C4-2B (cell line): ENCODE results near the gene RNF20.

Source experiments
- ZFX ChIP-seq: fragments of 450-650 bp; IDR thresholded peaks from 2 replicates; pipeline ENCODE4 v1.6.1; 2017
- TF ChIP-seq, protein P1 (sequence below): fragments of 450-650 bp; conservative IDR thresholded peaks from 2 replicates; pipeline ENCODE4 v1.5.1; 2017; ENCODE audit warnings: mild to moderate bottlenecking

DNA sequence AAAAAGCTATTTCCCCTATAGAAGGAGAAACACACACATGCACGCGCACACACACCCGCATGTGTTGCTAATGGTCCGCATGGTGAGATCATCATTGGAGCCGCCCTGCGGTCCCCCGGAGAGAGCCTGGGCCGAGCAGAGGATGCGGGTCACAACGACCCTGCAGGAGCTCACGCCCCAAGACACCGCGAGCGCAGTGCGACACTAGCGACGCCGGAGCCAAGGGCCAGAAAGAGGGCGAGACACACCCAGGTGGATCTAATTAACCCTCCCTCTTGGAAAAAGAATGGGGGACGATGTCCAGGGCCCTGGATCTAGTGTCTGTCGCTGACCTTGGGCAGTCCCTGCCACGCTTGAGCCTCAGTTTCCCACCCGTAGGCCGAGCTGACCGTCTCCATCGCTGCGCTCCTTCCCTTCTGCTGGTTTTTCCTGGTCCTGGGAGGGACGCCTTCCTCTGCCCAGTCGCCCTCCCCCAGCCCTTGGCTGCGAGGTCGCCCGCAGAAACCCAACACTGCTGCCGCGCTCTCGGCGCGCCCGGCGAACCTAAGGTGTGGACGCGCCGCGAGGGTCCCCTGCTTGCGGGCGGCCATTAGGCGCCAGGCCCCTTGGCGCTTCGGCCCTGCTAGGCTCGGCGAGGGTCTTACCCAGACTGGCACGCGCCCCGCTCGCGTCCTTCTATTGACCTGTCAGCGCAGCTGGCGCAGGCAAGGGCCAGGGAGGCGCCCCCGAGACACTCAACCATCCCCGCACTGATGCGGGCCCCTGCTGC is 47.5 kb upstream of the RNF20 start:
- TF ChIP-seq, protein P1, sequence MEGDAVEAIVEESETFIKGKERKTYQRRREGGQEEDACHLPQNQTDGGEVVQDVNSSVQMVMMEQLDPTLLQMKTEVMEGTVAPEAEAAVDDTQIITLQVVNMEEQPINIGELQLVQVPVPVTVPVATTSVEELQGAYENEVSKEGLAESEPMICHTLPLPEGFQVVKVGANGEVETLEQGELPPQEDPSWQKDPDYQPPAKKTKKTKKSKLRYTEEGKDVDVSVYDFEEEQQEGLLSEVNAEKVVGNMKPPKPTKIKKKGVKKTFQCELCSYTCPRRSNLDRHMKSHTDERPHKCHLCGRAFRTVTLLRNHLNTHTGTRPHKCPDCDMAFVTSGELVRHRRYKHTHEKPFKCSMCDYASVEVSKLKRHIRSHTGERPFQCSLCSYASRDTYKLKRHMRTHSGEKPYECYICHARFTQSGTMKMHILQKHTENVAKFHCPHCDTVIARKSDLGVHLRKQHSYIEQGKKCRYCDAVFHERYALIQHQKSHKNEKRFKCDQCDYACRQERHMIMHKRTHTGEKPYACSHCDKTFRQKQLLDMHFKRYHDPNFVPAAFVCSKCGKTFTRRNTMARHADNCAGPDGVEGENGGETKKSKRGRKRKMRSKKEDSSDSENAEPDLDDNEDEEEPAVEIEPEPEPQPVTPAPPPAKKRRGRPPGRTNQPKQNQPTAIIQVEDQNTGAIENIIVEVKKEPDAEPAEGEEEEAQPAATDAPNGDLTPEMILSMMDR = no peak
- TF ChIP-seq ZFX = no peak
